Fibroblast of lung (primary cell): ENCODE results near the gene GPER1.

Source experiments
- CTCF ChIP-seq, 2 donors: IDR thresholded peaks in 1 of 2; conservative IDR thresholded peaks in 1 of 2; 1 replicate in 1 of 2; 2 replicates in 1 of 2; pipeline ENCODE4 v1.5.1; 2011 to 2012; ENCODE audit warnings: low read length in 2 of 2, control low read depth in 1 of 2, inconsistent platforms in 1 of 2, low read depth in 1 of 2, mild to moderate bottlenecking in 1 of 2
- EZH2 ChIP-seq: IDR thresholded peaks from 2 replicates; pipeline ENCODE4 v1.5.1; 2012; ENCODE audit warnings: low read length, control low read depth, mild to moderate bottlenecking; ENCODE audit errors: missing control alignments

- TF ChIP-seq CTCF (conservative IDR thresholded peaks at IDR 0.05 in 1 of 2, IDR thresholded peaks at IDR 0.05 in 1 of 2; ENCODE audit: low read depth in 1 of 2, low read length in 2 of 2) (no peak), EZH2 (no peak)
Measured at GRCh38 chr7:1055956-1056784, 31.7 kb upstream of the GPER1 start.
